ENCODE results near the gene BBS9.
"Not testable (repeated sequence)": the region's sequence is repeated elsewhere in the genome, so short reads cannot be mapped to it uniquely, and the experiment has no call there.

Gene BBS9

DNA sequence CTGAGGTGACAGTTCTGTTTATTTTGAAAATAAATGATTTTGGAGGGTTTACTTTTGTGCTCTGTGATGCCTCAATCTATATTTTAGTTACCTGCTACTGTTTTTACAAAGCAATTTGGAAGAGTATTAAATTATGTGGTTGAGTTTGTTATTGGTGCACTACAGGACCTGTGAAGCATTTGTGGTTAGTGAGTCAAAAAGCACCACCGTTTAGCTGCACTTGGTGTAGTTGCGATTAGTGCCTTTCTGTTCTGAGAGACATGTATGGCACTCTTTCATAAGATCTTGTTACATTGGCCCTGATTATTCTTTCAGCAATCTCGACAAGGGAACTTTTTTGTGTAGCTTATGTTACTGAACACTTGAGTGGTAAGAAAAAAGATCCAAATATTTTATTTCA is 132.2 kb downstream of the BBS9 start:
- no peak for FAIRE-seq
- DNase-seq (ENCODE audit: extremely low spot score, insufficient read length, low read depth), result no peak

- FAIRE-seq, result no peak
Observed at GRCh38 chr7:33262476-33262875, 133.1 kb downstream of the BBS9 start.

GRCh38 chr7:33271839-33272371 is 142.5 kb downstream of the BBS9 start:
- FAIRE-seq; DNase-seq (ENCODE audit: extremely low spot score, insufficient read length, low read depth): not testable (repeated sequence)

More at GRCh38 chr7:33262476-33262875, 133.1 kb downstream of the BBS9 start:
- DNase-seq (ENCODE audit: extremely low spot score, insufficient read length, low read depth), result no peak

GRCh38 chr7:33273356-33273755 is 144.0 kb downstream of the BBS9 start:
- FAIRE-seq (no peak), DNase-seq (ENCODE audit: extremely low spot score, insufficient read length, low read depth) (no peak)

DNA sequence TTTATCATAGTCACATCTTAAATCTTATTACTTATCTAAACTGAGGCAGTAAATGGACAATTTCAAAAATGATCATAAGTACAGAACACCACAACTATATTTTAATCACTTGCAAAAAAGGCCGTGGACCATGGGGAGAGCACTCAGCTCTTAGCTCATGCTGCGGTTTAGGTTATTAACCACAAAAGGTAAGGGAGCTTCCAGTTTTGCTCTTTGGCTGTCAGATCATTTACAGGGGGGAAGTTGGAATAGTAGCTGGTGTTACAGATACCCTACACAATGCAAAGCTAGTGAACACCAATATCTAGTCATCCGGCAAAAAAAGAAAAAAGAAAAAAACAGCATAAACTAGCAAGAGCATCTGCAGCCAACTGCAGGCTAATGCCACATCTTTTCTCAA is 147.0 kb downstream of the BBS9 start:
- FAIRE-seq, result no peak
- no peak for DNase-seq (ENCODE audit: extremely low spot score, insufficient read length, low read depth)

GRCh38 chr7:33276729-33277128 is 147.4 kb downstream of the BBS9 start:
- FAIRE-seq, result no peak
- no peak for DNase-seq (ENCODE audit: extremely low spot score, insufficient read length, low read depth)

- FAIRE-seq (no peak), DNase-seq (ENCODE audit: extremely low spot score, insufficient read length, low read depth) (no peak)
Observed at GRCh38 chr7:33278095-33278494, 148.7 kb downstream of the BBS9 start.

GRCh38 chr7:33286501-33286900 is 157.1 kb downstream of the BBS9 start:
- no peak for DNase-seq (ENCODE audit: extremely low spot score, insufficient read length, low read depth)
- FAIRE-seq, result no peak

- no peak for FAIRE-seq
- DNase-seq (ENCODE audit: extremely low spot score, insufficient read length, low read depth), result no peak
Observed at GRCh38 chr7:33287738-33288137, 158.4 kb downstream of the BBS9 start.

DNA sequence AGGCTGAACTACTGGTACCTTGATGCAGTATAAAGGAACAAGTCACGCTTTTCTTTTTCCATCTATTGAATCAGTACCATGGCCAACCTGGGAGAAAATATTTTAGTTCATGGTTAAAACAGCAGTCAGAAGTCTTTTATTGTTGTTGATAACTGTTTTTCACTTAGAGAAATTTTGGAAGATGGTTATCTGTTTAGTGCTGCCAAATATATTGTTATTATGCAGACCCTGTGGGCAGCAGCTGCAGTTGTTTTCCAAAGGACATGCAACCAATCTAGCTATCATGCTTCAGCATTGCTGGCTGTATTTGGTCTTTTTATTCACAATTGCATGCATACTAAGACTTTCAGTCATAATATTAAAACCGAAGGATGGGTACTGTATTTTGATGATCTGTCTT is 169.5 kb downstream of the BBS9 start:
- DNase-seq (ENCODE audit: extremely low spot score, insufficient read length, low read depth) (no peak), FAIRE-seq (no peak)

DNA sequence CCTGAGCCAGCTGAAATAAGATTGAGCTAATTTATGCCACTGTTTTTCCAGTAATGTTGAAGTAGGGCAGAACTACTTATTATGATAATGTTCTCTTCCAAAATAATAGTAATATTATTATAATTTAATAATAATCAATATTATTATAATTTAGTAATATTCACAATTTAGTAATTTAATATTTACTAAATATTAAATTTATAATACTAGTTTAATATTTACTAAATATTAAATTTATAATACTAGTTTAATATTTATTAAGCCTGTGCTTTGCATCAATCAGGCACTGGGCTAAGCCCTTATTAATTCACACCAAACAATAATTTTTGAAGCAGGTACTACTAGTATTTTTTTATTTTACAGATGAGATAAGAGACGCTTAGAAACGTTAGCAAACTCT is 170.1 kb downstream of the BBS9 start:
- FAIRE-seq, result no peak
- DNase-seq (ENCODE audit: extremely low spot score, insufficient read length, low read depth), result no peak

- FAIRE-seq (no peak), DNase-seq (ENCODE audit: extremely low spot score, insufficient read length, low read depth) (no peak)
Observed at GRCh38 chr7:33300131-33300530, 170.8 kb downstream of the BBS9 start.

DNA sequence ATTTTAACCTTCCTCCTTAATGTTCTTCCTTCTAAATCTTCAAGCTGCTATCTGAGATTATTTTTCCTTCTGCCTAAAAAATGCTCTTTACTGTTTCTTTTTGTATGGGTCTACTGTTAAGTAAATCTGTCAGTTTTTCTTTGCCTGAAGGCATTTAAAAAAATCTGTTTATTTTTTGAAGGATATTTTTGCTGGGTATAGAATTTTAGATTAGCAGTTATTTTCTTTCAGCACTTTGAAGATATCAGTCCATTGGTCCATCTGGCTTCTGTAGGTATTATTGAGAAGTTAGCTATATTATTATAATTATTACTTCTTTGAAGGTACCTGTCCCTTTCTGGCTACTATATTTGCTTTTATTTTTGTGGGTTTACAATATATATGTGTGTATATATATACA is 171.4 kb downstream of the BBS9 start:
- FAIRE-seq, result no peak
- DNase-seq (ENCODE audit: extremely low spot score, insufficient read length, low read depth), result no peak

DNA sequence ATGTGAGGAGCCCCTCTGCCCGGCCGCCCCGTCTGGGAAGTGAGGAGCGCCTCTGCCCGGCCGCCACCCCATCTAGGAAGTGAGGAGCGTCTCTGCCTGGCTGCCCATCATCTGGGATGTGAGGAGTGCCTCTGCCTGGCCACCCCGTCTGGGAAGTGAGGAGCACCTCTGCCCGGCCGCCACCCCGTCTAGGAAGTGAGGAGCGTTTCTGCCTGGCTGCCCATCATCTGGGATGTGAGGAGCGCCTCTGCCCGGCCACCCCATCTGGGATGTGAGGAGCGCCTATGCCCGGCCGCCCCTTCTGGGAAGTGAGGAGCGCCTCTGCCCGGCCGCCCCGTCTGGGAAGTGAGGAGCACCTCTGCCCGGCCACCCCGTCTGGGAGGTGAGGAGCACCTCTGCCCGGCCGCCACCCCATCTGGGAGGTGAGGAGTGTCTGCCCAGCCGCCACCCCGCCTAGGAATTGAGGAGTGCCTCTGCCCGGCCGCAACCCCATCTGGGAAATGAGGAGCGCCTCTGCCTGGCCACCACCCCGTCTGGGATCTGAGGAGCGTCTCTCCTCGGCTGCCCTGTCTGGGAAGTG is 174.7 kb downstream of the BBS9 start:
- not testable (repeated sequence) for DNase-seq (ENCODE audit: extremely low spot score, insufficient read length, low read depth); FAIRE-seq

GRCh38 chr7:33307205-33307604 is 177.8 kb downstream of the BBS9 start:
- DNase-seq (ENCODE audit: extremely low spot score, insufficient read length, low read depth) (no peak), FAIRE-seq (no peak)

DNA sequence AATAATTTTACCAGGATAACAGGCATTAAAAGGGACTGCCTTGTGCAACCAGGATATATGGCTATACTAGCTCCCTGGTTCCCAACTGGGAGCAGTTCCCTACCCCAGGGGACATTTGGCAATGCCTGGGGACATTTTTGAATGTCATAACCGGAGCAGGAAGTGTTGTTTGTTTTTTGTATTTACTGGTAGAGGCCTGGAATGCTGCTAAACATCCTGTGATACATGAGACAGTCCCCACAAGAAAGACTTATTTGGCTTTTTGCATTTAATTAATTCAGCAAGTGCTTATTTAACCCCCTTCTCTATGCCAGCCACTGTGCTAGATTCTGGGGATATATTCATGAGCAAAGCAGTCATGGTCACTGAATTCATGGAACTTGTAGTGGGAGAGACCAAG is 181.2 kb downstream of the BBS9 start:
- no peak for FAIRE-seq
- DNase-seq (ENCODE audit: extremely low spot score, insufficient read length, low read depth), result no peak

- DNase-seq (ENCODE audit: extremely low spot score, insufficient read length, low read depth) (no peak), FAIRE-seq (no peak)
Observed at GRCh38 chr7:33325754-33326484, 196.6 kb downstream of the BBS9 start.

GRCh38 chr7:33326485-33326848 is 197.1 kb downstream of the BBS9 start:
- FAIRE-seq (no peak), DNase-seq (ENCODE audit: extremely low spot score, insufficient read length, low read depth) (no peak)

- FAIRE-seq, result no peak
Observed at GRCh38 chr7:33327427-33327826, 198.1 kb downstream of the BBS9 start.

GRCh38 chr7:33334349-33334748 is 205.0 kb downstream of the BBS9 start:
- no peak for DNase-seq (ENCODE audit: extremely low spot score, insufficient read length, low read depth)
- no peak for FAIRE-seq

More at GRCh38 chr7:33327427-33327826, 198.1 kb downstream of the BBS9 start:
- DNase-seq (ENCODE audit: extremely low spot score, insufficient read length, low read depth), result no peak

DNA sequence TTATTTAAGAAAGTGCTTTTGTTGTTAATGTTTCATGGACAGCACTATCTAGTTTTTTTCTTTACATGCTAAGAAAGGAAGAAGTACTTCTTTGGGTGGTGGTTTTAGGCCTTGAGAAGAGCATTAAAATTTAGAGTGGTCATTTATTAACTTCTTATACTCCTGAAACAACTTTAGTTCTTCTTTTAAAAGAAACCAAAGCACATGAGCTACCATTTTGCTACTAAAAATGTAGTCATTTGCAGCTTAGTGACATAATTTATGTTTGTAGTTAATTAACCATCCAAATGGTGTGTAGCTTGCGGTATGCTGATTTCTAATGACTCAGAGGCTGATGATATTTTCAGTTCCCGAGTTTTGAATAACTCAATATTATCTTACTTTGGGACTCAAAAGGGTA is 207.5 kb downstream of the BBS9 start:
- FAIRE-seq, result no peak
- no peak for DNase-seq (ENCODE audit: extremely low spot score, insufficient read length, low read depth)

All from GM18507 (cell line).